Activated T-helper 17 cell treated with anti-CD3 and anti-CD28 coated beads, Interleukin-2, amount 50 U/mL, for 72 hours (primary cell): ENCODE measurements around the gene HSFX2. TPM values are rescaled to one million over a fixed set of nuclear protein-coding genes. Genes with fewer than 3 reads are reported as not detected.
"Not testable (repeated sequence)": the region's sequence is repeated elsewhere in the genome, so short reads cannot be mapped to it uniquely, and the experiment has no call there.

Source experiments
- ATAC-seq: fragments of 150-1000 bp; cut with Tn5 transposase; replicated peaks from 2 replicates; pipeline ENCODE4 v1.10.0; 2021; ENCODE audit warnings: mild to moderate bottlenecking, moderate library complexity
- H3K27ac Mint-ChIP-seq: one replicate; pipeline ENCODE4 v1.8.0; 2022; ENCODE audit warnings: mixed read lengths
- H3K27me3 Mint-ChIP-seq: one replicate; pipeline ENCODE4 v1.8.0; 2022; ENCODE audit warnings: mixed read lengths
- H3K36me3 Mint-ChIP-seq: one replicate; pipeline ENCODE4 v1.8.0; 2022; ENCODE audit warnings: low read depth, mild to moderate bottlenecking, mixed read lengths
- H3K4me1 Mint-ChIP-seq: one replicate; pipeline ENCODE4 v1.8.0; 2022; ENCODE audit warnings: mixed read lengths
- H3K4me3 Mint-ChIP-seq: one replicate; pipeline ENCODE4 v1.8.0; 2022; ENCODE audit warnings: mild to moderate bottlenecking, mixed read lengths
- H3K9me3 Mint-ChIP-seq: one replicate; pipeline ENCODE4 v1.8.0; 2022; ENCODE audit warnings: mixed read lengths
- total RNA-seq, 2 donors: library from RNA; stranded (reverse); gene quantifications; one replicate each; pipeline ENCODE4 v1.2.3, GENCODE V29; 2022

HSFX2 gene, protein sequence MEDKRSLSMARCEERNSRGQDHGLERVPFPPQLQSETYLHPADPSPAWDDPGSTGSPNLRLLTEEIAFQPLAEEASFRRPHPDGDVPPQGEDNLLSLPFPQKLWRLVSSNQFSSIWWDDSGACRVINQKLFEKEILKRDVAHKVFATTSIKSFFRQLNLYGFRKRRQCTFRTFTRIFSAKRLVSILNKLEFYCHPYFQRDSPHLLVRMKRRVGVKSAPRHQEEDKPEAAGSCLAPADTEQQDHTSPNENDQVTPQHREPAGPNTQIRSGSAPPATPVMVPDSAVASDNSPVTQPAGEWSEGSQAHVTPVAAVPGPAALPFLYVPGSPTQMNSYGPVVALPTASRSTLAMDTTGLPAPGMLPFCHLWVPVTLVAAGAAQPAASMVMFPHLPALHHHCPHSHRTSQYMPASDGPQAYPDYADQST
- total RNA-seq, result not detected

DNA sequence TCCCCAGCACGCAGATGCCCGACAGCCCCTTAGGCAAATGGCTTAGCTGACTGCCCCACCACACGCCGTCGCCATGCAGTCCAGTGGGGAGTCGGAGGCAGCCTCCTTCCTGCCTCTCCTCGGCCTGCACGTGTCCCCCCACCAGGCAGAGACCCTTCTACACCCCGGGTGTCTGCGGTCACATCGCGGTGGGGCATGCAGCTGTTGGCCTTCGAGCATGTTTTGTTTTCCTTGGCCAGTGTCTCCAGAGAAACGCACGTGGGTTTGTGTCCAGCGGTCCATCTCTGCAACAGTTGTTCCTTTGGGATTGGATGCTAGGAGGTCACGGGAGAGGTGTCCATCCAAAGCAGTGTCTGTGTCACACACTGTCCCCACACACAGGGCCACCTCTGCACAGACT, at the start of gene HSFX2:
HSFX2 (minus strand) TSS at position 101 of the 400 bp plus-strand sequence. CDS start 614 bp downstream, outside the sequence.
- not testable (repeated sequence) for H3K9me3 Mint-ChIP-seq, H3K4me3 Mint-ChIP-seq

DNA sequence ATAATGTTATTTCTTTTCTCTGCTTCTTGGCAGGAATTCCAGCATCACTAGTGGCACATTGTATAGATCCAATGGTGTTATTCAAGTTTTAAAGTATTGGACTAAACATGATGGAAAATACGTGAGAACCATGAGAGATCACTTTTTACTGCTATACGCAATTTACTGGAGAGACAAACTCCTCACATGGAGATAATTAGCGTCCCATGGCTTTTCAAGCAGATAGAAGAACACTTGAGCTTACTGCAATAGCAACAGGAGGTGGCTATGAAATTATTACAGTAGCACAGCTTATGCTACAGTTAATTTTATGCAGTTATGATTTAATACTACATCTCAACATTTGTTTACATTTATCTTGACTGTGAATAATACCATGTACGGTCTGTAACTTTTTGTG, 48.4 kb upstream of the HSFX2 start:
- Mint-ChIP-seq H3K9me3 (no peaks in the 10 kb centered on the region), H3K4me1 (no peaks in the 10 kb centered on the region), H3K36me3 (no peaks in the 10 kb centered on the region), H3K27me3 (peaks cover 9% of the 10 kb centered on the region), H3K4me3 (no peak overlapping the region), H3K27ac (no peak overlapping the region)
- ATAC-seq, result no peak

More for the DNA sequence above, at the start of gene HSFX2:
- H3K36me3 Mint-ChIP-seq, H3K27ac Mint-ChIP-seq, H3K27me3 Mint-ChIP-seq, H3K4me1 Mint-ChIP-seq, ATAC-seq: not testable (repeated sequence)

DNA sequence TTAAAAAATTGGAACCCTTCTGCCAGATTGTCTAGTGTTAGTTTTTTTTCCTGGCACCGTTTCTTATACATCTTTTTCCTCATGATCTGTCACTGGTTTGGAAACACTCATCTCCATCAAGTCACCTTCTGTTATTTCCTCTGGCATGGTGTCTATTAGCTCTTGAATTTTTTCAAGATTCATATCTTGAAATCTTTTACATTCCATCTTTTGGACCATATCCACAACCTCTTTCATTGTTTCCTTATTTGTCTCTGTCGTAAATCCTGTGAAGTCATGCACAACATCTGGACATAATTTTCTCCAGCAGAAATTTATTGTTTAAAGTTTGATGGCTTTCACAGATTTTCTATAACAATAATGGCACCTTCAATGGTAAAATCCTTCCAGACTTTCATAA, 46.7 kb upstream of the HSFX2 start:
- Mint-ChIP-seq H3K9me3 (no peaks in the 10 kb centered on the region), H3K27ac (no peak overlapping the region), H3K4me3 (no peak overlapping the region), H3K4me1 (no peaks in the 10 kb centered on the region), H3K27me3 (peaks cover 9% of the 10 kb centered on the region), H3K36me3 (no peaks in the 10 kb centered on the region)
- ATAC-seq, result no peak

DNA sequence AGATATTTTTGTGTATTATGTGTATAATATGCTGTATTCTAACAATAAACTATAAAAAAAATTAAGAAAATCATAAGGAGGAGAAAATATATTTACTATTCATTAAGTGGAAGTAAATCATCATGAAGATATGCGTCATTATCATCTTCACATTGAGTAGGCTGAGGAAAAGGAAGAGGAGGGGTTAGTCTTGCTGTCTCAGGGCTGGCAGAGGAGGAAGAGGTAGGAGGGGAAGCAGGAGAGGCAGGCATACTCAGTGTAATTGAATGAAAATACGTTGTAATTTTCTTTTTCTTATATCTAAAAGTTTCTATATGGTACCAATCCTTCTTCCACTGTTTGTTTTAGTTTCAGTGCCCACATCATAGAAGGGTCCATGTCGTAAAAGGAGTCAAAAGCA, 46.3 kb upstream of the HSFX2 start:
- Mint-ChIP-seq H3K27ac (no peak overlapping the region), H3K36me3 (no peaks in the 10 kb centered on the region), H3K4me1 (no peaks in the 10 kb centered on the region), H3K9me3 (no peaks in the 10 kb centered on the region), H3K4me3 (no peak overlapping the region), H3K27me3 (peaks cover 9% of the 10 kb centered on the region)
- ATAC-seq, result no peak

DNA sequence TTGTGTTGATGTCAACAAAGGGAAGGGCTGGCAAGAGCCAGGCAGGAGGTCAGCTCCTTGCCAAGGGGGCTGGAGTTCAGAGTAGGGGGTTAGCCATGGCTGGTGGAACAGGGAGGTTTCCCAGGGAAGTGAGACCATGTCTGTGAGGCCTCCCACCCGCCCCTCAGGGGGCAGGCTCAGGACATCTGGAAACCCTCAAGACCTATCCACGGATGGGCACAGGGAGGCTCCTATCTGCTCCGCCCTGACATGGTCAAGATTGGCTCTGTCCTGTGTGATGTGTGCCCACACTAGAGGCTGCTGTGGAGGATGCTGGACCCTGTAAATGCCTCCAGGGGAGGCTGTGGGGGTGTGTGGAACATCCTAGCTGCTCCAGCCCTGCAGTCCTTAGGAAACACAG, 44.5 kb upstream of the HSFX2 start:
- Mint-ChIP-seq H3K4me3 (no peak overlapping the region), H3K27ac (no peak overlapping the region), H3K9me3 (no peaks in the 10 kb centered on the region), H3K27me3 (no peaks in the 10 kb centered on the region), H3K36me3 (no peaks in the 10 kb centered on the region), H3K4me1 (no peaks in the 10 kb centered on the region)
- no peak for ATAC-seq

DNA sequence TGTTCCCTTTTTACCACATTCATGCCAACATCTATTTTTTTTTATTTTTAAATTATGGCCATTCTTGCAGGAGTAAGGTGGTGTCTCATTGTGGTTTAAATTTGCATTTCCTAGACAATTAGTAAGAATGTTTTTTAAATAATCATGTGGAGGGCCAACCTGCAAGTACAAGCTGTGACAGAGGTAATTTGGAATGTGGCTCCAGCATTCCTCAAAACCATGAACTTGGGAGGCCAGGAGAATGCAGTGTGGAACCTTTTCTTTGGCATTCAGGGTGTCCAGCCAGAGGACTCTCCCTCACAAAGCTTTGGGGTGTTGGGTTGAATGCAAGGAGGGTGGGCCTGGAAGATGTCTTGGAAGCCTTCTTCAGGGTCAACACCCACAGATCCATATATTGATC, 43.7 kb upstream of the HSFX2 start:
- Mint-ChIP-seq H3K4me1 (no peaks in the 10 kb centered on the region), H3K27me3 (no peaks in the 10 kb centered on the region), H3K9me3 (no peaks in the 10 kb centered on the region), H3K4me3 (no peak overlapping the region), H3K27ac (no peak overlapping the region), H3K36me3 (no peaks in the 10 kb centered on the region)
- no peak for ATAC-seq

DNA sequence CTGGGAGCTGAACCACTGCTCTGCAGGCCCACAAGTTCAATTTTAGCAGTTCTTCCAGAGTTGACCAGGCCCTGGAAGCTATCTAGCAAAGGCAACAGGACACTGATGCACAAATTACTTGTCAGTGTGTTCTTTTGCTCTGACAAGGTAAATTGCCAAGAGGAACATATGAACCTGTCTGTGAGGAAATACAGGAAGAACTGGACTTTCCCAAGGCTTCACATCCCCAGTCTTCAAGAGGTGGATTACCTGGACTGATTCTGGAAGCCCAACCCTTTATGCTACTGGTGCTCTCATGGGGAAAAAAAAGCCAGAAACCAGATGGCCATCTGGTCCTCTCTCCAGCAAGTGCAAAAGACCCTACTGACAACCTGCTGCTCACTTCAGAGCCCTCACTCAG, 38.4 kb upstream of the HSFX2 start:
- H3K4me3 Mint-ChIP-seq, result no peak overlapping the region
- ATAC-seq, result no peak

DNA sequence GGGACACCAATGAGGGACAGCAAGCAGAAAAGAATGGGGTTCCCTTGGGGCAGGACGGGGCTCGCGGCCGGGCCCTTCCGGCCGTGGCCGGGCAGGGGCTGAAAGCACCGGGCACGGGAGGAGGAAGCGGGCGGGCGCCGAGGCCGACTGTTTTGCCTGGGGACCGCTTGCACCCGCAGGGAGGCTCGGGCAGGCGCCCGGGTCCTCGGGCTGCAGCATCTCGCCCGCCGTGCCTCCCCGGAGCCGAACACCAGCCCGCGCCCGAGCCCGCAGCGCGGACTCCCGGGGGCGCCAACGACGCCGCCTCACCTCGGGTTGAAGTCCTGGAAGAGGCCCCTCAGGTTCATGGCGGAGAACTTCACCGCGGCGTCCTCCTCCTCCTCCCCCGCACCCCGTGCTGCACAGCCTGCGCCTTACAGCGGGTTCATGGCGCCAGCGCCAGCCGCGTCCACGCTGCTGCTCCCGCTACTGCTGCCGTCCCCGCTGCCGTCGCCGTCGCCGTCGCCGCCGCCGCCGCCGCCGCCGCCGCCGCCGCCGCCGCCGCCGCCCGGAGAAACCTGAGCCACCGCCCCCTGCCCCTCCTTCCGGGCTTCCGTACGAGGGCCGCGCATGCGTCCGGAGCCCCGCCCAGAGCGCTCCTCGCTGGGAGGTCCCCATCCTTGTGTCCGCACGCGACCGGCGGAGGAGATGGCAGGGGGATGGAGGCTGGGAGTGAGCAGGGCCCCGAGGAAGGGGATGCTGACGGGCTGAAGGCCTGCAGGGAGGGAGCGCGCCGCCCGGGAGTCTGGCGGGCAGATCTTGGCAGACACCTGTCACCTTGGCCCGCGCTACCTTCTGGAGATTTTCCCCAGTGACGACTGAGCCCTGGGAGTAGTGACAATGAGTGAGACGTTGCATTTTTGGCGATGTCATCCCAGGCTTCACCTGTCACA, 36.4 kb upstream of the HSFX2 start, which contains the start of gene TMEM185A:
TMEM185A (minus strand) TSS at position 559 of the 932 bp plus-strand sequence; CDS start at position 347, 212 bp downstream.
- ATAC-seq, result peak; percentile 94
- H3K4me1 Mint-ChIP-seq, result peaks cover 16% of the 10 kb centered on the region
- H3K4me3 Mint-ChIP-seq, result peak within 1 kb of the TSS; percentile 92
- H3K27me3 Mint-ChIP-seq, result no peaks in the 10 kb centered on the region
- peaks cover 4% of the 10 kb centered on the region for H3K36me3 Mint-ChIP-seq
- H3K9me3 Mint-ChIP-seq, result no peaks in the 10 kb centered on the region
- peak within 1 kb of the TSS; percentile 85 for H3K27ac Mint-ChIP-seq

More for the DNA sequence above, 38.4 kb upstream of the HSFX2 start:
- H3K27ac Mint-ChIP-seq, result no peak overlapping the region
- no peaks in the 10 kb centered on the region for H3K9me3 Mint-ChIP-seq
- peaks cover 4% of the 10 kb centered on the region for H3K36me3 Mint-ChIP-seq
- H3K27me3 Mint-ChIP-seq, result no peaks in the 10 kb centered on the region
- peaks cover 11% of the 10 kb centered on the region for H3K4me1 Mint-ChIP-seq

DNA sequence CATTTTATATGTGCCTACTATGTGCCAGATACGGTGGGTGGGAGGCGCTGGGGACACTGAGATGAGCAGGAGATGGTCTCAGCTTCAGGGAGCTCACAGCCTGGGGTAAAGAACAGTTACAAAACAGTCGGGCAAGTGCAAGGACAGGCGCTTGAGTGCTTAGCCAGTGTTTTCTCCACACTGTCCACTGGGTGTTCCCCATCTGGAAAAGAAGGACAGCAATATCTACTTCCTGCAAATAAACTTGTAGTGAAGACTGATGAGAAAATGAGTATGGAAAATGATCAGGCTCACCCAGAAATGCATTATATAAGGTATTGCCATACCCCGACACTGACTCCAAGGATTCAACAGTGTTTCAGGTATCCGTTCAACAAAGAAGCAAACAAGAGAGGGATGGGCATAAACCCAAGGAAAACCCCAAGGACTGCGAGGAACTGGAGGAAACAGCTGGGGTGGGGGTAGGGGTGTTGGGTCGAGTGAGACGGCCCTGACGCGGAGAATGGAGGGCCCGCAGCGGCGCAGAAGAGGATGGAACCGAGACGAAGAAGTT, 35.6 kb upstream of the HSFX2 start:
- Mint-ChIP-seq H3K4me3 (peak overlapping the region; percentile 92), H3K9me3 (no peaks in the 10 kb centered on the region), H3K36me3 (peaks cover 4% of the 10 kb centered on the region), H3K4me1 (peaks cover 16% of the 10 kb centered on the region), H3K27ac (peak overlapping the region; percentile 83), H3K27me3 (no peaks in the 10 kb centered on the region)
- no peak for ATAC-seq

DNA sequence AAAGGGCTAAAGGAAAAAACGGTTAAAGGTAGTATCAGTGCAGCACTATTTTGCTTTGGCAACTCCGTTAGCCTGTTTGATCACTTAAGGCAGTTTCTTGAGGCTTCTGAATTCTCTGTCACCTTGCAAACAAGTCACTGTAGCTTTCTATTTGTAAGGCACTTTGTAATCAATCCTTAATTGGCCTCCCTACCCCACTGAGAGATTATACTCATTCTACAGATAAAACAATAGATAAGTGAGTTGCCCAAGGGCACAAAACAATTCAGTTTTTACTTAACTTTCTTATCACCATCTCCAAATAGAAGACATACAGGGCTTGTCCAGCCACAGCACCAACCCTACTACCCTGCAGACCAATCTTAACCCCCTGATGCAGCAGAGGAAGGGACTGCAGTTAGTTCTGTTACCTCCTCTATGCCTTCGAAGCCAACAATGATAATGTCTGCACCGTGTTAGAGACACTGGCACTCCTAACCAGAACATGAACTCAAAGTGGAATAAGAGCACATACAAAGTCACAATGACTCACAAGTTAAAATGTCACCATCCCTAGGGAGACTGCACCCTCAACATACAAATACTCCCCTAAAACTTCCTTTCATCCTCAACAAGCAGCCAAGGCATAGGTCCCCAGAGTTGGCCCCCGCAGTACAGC, 34.7 kb upstream of the HSFX2 start:
- H3K4me3 Mint-ChIP-seq, result peak overlapping the region; percentile 92
- peaks cover 16% of the 10 kb centered on the region for H3K4me1 Mint-ChIP-seq
- ATAC-seq, result no peak
- H3K9me3 Mint-ChIP-seq, result no peaks in the 10 kb centered on the region
- no peaks in the 10 kb centered on the region for H3K27me3 Mint-ChIP-seq
- H3K27ac Mint-ChIP-seq, result peak overlapping the region; percentile 83
- H3K36me3 Mint-ChIP-seq, result peaks cover 4% of the 10 kb centered on the region

DNA sequence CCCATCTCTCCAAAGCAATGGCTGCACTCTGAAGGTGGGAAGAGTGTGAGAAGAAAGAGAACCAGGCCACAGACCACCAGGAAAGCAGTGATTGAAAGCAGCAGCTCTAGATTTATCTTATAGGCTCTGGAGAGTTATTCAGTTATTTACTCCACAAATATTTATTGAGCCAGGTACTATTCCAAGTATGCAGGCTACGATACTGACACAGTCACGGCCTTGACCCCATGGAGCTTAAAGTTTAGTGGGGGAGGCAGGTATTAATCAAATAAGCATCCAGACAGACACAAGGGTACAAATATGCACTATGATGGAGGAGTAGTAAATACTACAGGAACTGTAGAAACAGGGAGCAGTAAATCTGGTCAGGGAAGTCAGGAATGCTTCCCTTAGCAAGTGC, 33.7 kb upstream of the HSFX2 start:
- H3K4me1 Mint-ChIP-seq, result peaks cover 16% of the 10 kb centered on the region
- no peak overlapping the region for H3K27ac Mint-ChIP-seq
- no peak for ATAC-seq

DNA sequence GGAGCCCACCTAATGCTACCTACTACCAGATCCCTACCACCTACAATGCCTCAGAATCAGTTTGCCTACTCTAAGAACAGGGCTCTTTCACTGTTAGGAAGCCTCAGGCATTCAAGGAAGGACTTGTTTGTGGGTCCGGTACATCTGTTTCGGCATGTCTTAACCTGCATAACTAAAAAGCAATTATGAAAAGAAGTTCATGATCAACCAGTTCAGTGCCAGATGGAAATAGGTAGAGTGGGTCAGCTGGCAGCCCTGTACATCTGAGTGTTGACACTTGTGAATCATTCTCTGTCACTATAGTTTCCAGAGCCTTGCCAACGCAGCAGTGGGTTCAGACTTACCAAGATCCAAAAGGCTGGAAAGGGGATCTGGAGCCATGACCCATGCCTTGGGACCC, 33.2 kb upstream of the HSFX2 start:
- no peaks in the 10 kb centered on the region for H3K27me3 Mint-ChIP-seq
- no peak overlapping the region for H3K4me3 Mint-ChIP-seq
- ATAC-seq, result no peak
- H3K9me3 Mint-ChIP-seq, result no peaks in the 10 kb centered on the region
- H3K4me1 Mint-ChIP-seq, result peaks cover 16% of the 10 kb centered on the region
- no peak overlapping the region for H3K27ac Mint-ChIP-seq
- H3K36me3 Mint-ChIP-seq, result peaks cover 4% of the 10 kb centered on the region

More for the DNA sequence above, 33.7 kb upstream of the HSFX2 start:
- Mint-ChIP-seq H3K27me3 (no peaks in the 10 kb centered on the region), H3K9me3 (no peaks in the 10 kb centered on the region), H3K36me3 (peaks cover 4% of the 10 kb centered on the region), H3K4me3 (no peak overlapping the region)

DNA sequence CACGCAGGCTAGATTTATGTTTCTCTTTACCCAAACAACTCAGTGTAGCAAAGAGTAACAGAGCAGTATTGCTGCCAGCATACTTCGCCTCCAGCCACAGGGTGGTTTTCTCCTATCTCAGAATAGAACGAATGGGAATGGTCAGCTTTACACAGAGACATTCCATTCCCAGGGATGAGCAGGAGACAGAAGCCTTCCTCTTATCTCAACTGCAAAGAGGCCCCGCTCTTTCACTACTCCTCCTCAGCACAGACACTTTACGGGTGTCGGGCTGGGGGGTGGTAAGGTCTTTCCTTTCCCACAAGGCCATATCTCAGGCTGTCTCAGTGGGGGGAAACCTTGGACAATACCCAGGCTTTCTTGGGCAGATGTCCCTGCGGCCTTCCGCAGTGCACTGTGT, 31.7 kb upstream of the HSFX2 start:
- not testable (repeated sequence) for H3K27ac Mint-ChIP-seq, H3K9me3 Mint-ChIP-seq, H3K27me3 Mint-ChIP-seq, H3K36me3 Mint-ChIP-seq, ATAC-seq, H3K4me3 Mint-ChIP-seq
- peaks cover 11% of the 10 kb centered on the region for H3K4me1 Mint-ChIP-seq

DNA sequence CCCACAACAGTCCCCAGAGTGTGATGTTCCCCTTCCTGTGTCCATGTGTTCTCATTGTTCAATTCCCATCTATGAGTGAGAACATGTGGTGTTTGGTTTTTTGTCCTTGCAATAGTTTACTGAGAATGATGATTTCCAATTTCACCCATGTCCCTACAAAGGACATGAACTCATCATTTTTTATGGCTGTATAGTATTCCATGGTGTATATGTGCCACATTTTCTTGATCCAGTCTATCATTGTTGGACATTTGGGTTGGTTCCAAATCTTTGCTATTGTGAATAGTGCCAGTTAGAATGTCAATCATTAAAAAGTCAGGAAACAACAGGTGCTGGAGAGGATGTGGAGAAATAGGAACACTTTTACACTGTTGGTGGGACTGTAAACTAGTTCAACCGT, 24.5 kb upstream of the HSFX2 start:
- H3K27me3 Mint-ChIP-seq, H3K9me3 Mint-ChIP-seq, H3K27ac Mint-ChIP-seq, H3K4me1 Mint-ChIP-seq, ATAC-seq, H3K4me3 Mint-ChIP-seq, H3K36me3 Mint-ChIP-seq: not testable (repeated sequence)
